ENCODE results near the gene C1QTNF1. TPM values are rescaled to one million over a fixed set of nuclear protein-coding genes. Genes with fewer than 3 reads are reported as not detected.
"Not testable (repeated sequence)": the region's sequence is repeated elsewhere in the genome, so short reads cannot be mapped to it uniquely, and the experiment has no call there.

Gene C1QTNF1
- total RNA-seq, 2 experiments from 2014 or later: 0.12 to 0.14 TPM

DNA sequence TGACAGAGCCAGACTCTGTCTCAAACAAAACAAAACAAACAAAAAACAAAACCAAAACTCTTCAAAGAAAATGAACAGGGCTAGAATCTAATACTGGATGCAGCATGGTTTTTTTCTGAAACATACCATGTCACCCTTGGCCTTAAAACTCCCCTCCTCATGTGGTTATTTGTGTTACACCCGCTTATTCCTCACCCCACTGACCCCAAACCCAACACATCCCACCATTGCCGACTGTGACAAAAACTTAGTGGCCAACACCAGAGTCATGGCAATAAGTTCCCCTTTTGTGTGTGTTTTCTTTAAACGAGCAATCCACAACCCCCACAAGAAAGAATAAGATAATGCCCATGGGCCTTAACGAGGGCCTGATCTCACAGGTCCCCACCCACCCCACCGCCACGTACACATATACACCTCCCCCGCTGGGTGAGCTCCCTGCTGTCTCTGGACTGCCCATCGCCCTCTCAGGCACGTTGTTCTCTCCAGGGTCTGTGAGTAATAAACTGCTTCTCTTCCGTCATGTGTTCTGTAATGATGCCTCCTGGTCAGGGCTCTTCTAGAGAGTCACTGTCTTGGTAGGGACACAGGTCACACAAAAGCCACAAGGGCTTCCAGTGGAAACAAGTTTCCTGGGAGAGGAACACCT, 33.9 kb downstream of the C1QTNF1 start:
- Mint-ChIP-seq H3K27me3 (peaks cover 6% of the 10 kb centered on the region), H3K36me3 (peaks cover 3% of the 10 kb centered on the region), H3K4me3 (no peak overlapping the region), H3K9me3 (peaks cover 7% of the 10 kb centered on the region), H3K27ac (no peak overlapping the region), H3K4me1 (no peaks in the 10 kb centered on the region)
- DNase-seq: no peak

DNA sequence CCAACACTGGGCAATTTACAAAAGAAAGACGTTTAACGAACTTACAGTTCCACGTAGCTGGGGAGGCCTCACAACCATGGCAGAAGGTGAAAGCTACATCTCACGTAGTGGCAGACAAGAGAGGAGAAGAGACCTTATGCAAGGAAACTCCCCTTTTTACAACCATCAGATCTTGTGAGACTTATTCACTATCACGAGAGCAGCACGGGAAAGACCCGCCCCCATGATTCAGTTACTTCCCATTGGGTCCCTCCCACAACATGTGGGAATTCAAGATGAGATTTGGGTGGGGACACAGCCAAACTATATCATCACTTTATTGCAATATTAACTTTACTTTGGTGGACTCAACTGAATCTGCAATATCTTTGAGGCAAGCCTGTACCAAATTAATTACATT, 38.7 kb downstream of the C1QTNF1 start:
- no peak overlapping the region for H3K27ac Mint-ChIP-seq
- peaks cover 3% of the 10 kb centered on the region for H3K4me1 Mint-ChIP-seq
- H3K9me3 Mint-ChIP-seq: no peaks in the 10 kb centered on the region
- no peak overlapping the region for H3K4me3 Mint-ChIP-seq
- H3K27me3 Mint-ChIP-seq: peaks cover 6% of the 10 kb centered on the region
- no peak for DNase-seq
- H3K36me3 Mint-ChIP-seq: no peaks in the 10 kb centered on the region

DNA sequence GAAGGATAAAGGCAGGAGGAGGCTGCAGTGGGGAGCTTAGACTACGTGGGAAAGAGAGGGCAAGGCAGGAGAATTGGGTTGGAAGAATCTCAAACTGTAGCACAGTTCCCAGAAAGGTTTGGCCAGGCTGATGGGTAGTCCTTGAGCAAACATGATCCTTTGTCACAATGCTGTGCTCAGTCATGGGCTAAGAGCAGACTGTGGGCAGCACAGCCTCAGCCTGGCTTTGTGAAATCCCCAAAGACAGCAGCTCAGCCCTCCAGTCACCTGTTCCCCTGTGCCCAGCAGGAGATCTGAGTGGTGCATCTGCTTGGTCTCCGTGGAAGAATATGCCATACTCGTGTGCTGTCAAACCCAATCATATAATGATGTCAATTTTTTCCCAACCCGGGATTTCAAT, 40.1 kb downstream of the C1QTNF1 start:
- no peaks in the 10 kb centered on the region for H3K36me3 Mint-ChIP-seq
- peaks cover 3% of the 10 kb centered on the region for H3K27me3 Mint-ChIP-seq
- no peak overlapping the region for H3K4me3 Mint-ChIP-seq
- H3K27ac Mint-ChIP-seq: no peak overlapping the region
- no peaks in the 10 kb centered on the region for H3K9me3 Mint-ChIP-seq
- H3K4me1 Mint-ChIP-seq: peaks cover 3% of the 10 kb centered on the region
- no peak for DNase-seq

GRCh38 chr17:79065105-79065670, 41.2 kb downstream of the C1QTNF1 start:
- Mint-ChIP-seq H3K4me1 (peaks cover 3% of the 10 kb centered on the region), H3K4me3 (no peak overlapping the region), H3K27me3 (peaks cover under 1% of the 10 kb centered on the region), H3K36me3 (no peaks in the 10 kb centered on the region), H3K27ac (peak overlapping the region; percentile 59), H3K9me3 (no peaks in the 10 kb centered on the region)
- peak; percentile 55 for DNase-seq

- Mint-ChIP-seq H3K27me3 (no peaks in the 10 kb centered on the region), H3K9me3 (no peaks in the 10 kb centered on the region), H3K4me3 (no peak overlapping the region), H3K27ac (no peak overlapping the region), H3K4me1 (peaks cover 3% of the 10 kb centered on the region), H3K36me3 (no peaks in the 10 kb centered on the region)
- DNase-seq: no peak
Measured at GRCh38 chr17:79066963-79067362, 43.0 kb downstream of the C1QTNF1 start.

DNA sequence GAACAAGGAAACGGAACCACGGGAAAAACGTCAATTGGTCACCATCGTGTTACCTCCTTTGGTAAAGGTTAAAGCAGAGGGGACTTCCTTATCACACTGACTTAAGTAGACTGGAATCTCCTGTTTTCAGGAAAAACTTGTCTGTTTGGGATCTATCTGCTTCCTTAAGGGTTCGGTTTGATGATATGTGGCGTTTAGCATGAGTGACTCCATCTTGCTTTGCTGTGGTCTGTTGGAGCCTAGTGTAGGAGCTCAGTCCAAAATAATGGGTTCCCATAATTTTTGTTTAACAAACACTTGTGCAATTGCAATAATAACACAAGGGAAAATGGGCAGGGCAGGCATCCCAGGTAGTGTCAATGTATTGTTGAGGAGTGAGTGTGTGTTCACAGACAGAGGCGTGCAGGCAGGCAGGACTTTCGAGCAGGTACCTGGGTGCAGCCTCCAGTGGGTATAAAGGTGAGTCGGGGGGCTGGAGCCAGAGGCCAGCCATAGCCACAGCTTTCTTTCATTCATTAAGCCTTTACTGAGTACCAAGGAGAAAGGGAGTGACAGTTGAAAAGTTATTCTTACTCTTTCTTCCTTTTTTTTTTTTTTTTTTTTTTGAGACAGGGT, 46.4 kb downstream of the C1QTNF1 start:
- no peak overlapping the region for H3K27ac Mint-ChIP-seq
- DNase-seq: no peak
- H3K4me1 Mint-ChIP-seq: peaks cover 2% of the 10 kb centered on the region

GRCh38 chr17:79071161-79071740, 47.3 kb downstream of the C1QTNF1 start:
- H3K4me1 Mint-ChIP-seq: peaks cover 10% of the 10 kb centered on the region
- no peak overlapping the region for H3K4me3 Mint-ChIP-seq
- DNase-seq: no peak
- H3K27me3 Mint-ChIP-seq: no peaks in the 10 kb centered on the region
- no peaks in the 10 kb centered on the region for H3K9me3 Mint-ChIP-seq
- H3K27ac Mint-ChIP-seq: no peak overlapping the region
- peaks cover 6% of the 10 kb centered on the region for H3K36me3 Mint-ChIP-seq

More for the DNA sequence above, 46.4 kb downstream of the C1QTNF1 start:
- Mint-ChIP-seq H3K27me3 (no peaks in the 10 kb centered on the region), H3K36me3 (peaks cover 2% of the 10 kb centered on the region), H3K4me3 (no peak overlapping the region), H3K9me3 (no peaks in the 10 kb centered on the region)

- Mint-ChIP-seq H3K27me3 (no peaks in the 10 kb centered on the region), H3K9me3 (no peaks in the 10 kb centered on the region), H3K4me3 (no peak overlapping the region), H3K36me3 (peaks cover 6% of the 10 kb centered on the region), H3K27ac (no peak overlapping the region), H3K4me1 (peaks cover 13% of the 10 kb centered on the region)
- no peak for DNase-seq
Measured at GRCh38 chr17:79072544-79072943, 48.6 kb downstream of the C1QTNF1 start.

- H3K27ac Mint-ChIP-seq: no peak overlapping the region
- DNase-seq: no peak
- peaks cover 13% of the 10 kb centered on the region for H3K4me1 Mint-ChIP-seq
- H3K9me3 Mint-ChIP-seq: no peaks in the 10 kb centered on the region
- no peaks in the 10 kb centered on the region for H3K27me3 Mint-ChIP-seq
- peaks cover 6% of the 10 kb centered on the region for H3K36me3 Mint-ChIP-seq
- no peak overlapping the region for H3K4me3 Mint-ChIP-seq
Measured at GRCh38 chr17:79073016-79073705, 49.2 kb downstream of the C1QTNF1 start.

- DNase-seq: no peak
- Mint-ChIP-seq H3K27ac (no peak overlapping the region), H3K4me3 (no peak overlapping the region), H3K4me1 (peaks cover 13% of the 10 kb centered on the region), H3K36me3 (peaks cover 8% of the 10 kb centered on the region), H3K9me3 (no peaks in the 10 kb centered on the region), H3K27me3 (no peaks in the 10 kb centered on the region)
Measured at GRCh38 chr17:79073706-79074088, 49.7 kb downstream of the C1QTNF1 start.

DNA sequence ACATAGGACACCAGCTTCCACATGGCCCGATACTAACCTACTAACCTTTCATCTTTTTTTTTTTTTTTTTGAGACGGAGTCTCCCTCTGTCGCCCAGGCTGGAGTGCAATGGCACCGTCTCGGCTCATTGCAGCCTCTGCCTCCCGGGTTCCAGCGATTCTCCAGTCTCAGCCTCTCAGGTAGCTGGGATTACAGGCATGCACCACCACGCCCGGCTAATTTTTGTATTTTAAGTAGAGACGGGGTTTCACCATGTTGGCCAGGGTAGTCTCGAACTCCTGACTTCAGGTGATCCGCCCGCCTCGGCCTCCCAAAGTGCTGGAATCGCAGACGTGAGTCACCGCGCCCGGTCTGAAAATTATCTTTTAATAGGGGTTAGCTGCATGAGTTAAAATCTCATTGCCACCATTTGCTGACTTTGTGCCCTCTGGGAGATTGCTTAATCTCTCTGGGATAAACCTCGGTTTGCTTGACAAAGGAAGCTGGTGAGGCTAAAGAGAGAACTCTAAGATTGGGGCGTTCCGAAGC, 50.2 kb downstream of the C1QTNF1 start:
- not testable (repeated sequence) for H3K9me3 Mint-ChIP-seq, H3K27ac Mint-ChIP-seq, DNase-seq, H3K36me3 Mint-ChIP-seq, H3K27me3 Mint-ChIP-seq
- Mint-ChIP-seq H3K4me1 (peaks cover 13% of the 10 kb centered on the region), H3K4me3 (peak overlapping the region; percentile 62)

DNA sequence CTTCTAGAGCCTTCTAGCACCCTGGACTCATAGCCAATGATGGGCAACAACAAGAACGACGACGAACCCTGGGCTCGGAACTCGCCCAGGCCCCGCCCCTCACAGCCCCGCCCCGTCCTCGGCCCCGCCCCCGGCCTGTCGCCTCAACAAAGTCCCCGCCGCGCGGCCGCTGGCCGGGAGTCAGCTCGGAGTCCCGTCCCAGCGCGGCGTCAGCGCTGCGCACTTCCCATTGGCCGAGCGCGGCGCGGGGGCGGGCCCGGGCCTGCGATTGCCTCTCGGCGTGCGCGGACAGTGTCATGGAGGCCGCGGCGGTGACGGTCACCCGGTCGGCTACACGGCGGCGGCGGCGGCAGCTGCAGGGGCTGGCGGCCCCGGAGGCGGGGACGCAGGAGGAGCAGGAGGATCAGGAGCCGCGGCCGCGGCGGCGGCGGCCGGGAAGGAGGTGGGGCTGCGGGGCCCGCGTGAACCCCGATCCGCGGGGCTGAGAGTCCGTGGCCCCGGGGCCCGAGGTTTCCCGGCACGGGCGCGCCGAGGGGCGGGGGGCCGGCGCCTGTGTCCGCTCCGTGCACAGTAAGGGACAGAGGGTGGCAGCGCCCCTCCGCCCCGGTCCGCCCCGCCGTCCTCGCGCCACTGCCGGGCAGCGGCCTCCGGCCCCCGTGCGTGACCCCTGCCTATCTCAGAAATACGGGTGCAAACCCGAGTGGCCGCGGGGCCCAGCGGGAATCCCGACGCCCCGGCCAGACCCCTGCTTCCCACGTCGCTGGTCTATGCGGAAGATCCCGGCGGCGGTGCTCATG, 50.9 kb downstream of the C1QTNF1 start, which contains the start of gene ENGASE:
Gene ENGASE, plus strand, starts transcription at position 176 of the 797 bp plus-strand sequence. Its CDS starts 121 bp downstream, at position 297.
- peaks cover 13% of the 10 kb centered on the region for H3K4me1 Mint-ChIP-seq
- peak within 1 kb of the TSS; percentile 85 for H3K27ac Mint-ChIP-seq
- peak; percentile 97 for DNase-seq
- H3K9me3 Mint-ChIP-seq: no peaks in the 10 kb centered on the region
- peaks cover 11% of the 10 kb centered on the region for H3K36me3 Mint-ChIP-seq
- H3K27me3 Mint-ChIP-seq: no peaks in the 10 kb centered on the region
- peak within 1 kb of the TSS; percentile 93 for H3K4me3 Mint-ChIP-seq

- H3K4me1 Mint-ChIP-seq: peaks cover 13% of the 10 kb centered on the region
Measured at GRCh38 chr17:79075446-79075750, 51.4 kb downstream of the C1QTNF1 start.

DNA sequence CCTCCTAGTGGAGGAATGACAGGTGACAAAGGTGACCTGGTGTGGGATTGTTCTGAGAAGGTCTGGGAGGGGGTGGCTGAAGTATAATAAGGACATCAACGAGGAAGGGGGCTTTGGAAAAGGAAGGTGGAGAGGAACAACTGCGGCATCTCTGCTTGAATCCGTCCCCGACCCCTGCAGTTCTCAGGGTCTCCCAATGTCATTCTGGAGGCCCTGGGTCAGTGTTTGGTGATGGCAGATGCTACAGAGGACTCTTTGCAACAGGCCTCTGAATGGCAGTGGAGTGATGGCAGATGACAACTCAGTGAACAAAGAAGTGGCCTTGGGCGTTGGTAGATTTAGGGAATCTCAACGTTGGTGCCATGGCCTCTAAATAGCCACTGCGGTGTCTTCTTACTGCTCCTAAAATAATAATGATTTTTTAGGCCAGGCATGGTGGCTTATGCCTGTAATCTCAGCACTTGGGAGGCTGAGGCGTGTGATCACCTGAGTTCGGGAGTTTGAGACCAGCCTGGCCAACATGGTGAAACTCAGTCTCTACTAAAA, 52.0 kb downstream of the C1QTNF1 start:
- peak overlapping the region; percentile 93 for H3K4me3 Mint-ChIP-seq
- no peaks in the 10 kb centered on the region for H3K27me3 Mint-ChIP-seq
- peak overlapping the region; percentile 85 for H3K27ac Mint-ChIP-seq
- H3K9me3 Mint-ChIP-seq: no peaks in the 10 kb centered on the region
- H3K4me1 Mint-ChIP-seq: peaks cover 13% of the 10 kb centered on the region
- no peak for DNase-seq
- H3K36me3 Mint-ChIP-seq: peaks cover 15% of the 10 kb centered on the region

More at GRCh38 chr17:79075446-79075750, 51.4 kb downstream of the C1QTNF1 start:
- peak overlapping the region; percentile 93 for H3K4me3 Mint-ChIP-seq
- no peaks in the 10 kb centered on the region for H3K9me3 Mint-ChIP-seq
- H3K27me3 Mint-ChIP-seq: no peaks in the 10 kb centered on the region
- peaks cover 13% of the 10 kb centered on the region for H3K36me3 Mint-ChIP-seq
- DNase-seq: peak; percentile 37
- H3K27ac Mint-ChIP-seq: peak overlapping the region; percentile 85
